HL-60 (cell line): Measurements from ENCODE around the gene GMPPA.

ENCODE experiments used
- DNase-seq, 2 experiments: peaks; one replicate each; pipeline ENCODE4 v3.0.0-alpha.2; 2010 to 2020; ENCODE audit warnings: low read depth in 1 of 2, low spot score in 1 of 2
- H3K27ac ChIP-seq: fragments of 250-450 bp; sonication (Bioruptor Pico); replicated peaks from 2 replicates; pipeline ENCODE4 v1.5.1; 2020; ENCODE audit warnings: mild to moderate bottlenecking, moderate library complexity
- H3K27me3 ChIP-seq: fragments of 250-450 bp; sonication (Bioruptor Pico); 2 replicates; pipeline ENCODE4 v1.5.1; 2021; ENCODE audit warnings: mild to moderate bottlenecking, moderate library complexity; ENCODE audit not compliant: insufficient read depth, poor library complexity, severe bottlenecking
- H3K4me3 ChIP-seq: replicated peaks from 2 replicates; pipeline ENCODE4 v1.5.1; 2011; ENCODE audit warnings: mild to moderate bottlenecking, control low read depth, low read length; ENCODE audit not compliant: insufficient read depth
- CTCF ChIP-seq: IDR thresholded peaks from one replicate; pipeline ENCODE4 v1.5.1; 2011; ENCODE audit warnings: low read length, control low read depth, inconsistent platforms; ENCODE audit not compliant: insufficient read depth
- GABPA ChIP-seq: IDR thresholded peaks from 2 replicates; pipeline ENCODE4 v1.6.1; 2012; ENCODE audit warnings: low read depth
- POLR2AphosphoS5 ChIP-seq: IDR thresholded peaks from 2 replicates; pipeline ENCODE4 v1.6.1; 2012; ENCODE audit warnings: low read depth
- SPI1 ChIP-seq: IDR thresholded peaks from 2 replicates; pipeline ENCODE4 v1.6.1; 2012; ENCODE audit warnings: low read depth, mild to moderate bottlenecking, borderline replicate concordance
- TF ChIP-seq, protein P1 (sequence below): IDR thresholded peaks from 2 replicates; pipeline ENCODE4 v1.6.1; 2012; ENCODE audit warnings: low read depth; ENCODE audit not compliant: insufficient replicate concordance

GMPPA gene

GRCh38 chr2:219516888-219517287 is 18.2 kb downstream of the GMPPA start:
- Histone ChIP-seq H3K27ac (no peak overlapping the region), H3K4me3 (no peak overlapping the region), H3K27me3 (peaks cover 79% of the 10 kb centered on the region)
- TF ChIP-seq GABPA, result no peak
- TF ChIP-seq CTCF, result no peak
- TF ChIP-seq SPI1, result no peak
- no peak for TF ChIP-seq POLR2AphosphoS5
- TF ChIP-seq, protein P1, sequence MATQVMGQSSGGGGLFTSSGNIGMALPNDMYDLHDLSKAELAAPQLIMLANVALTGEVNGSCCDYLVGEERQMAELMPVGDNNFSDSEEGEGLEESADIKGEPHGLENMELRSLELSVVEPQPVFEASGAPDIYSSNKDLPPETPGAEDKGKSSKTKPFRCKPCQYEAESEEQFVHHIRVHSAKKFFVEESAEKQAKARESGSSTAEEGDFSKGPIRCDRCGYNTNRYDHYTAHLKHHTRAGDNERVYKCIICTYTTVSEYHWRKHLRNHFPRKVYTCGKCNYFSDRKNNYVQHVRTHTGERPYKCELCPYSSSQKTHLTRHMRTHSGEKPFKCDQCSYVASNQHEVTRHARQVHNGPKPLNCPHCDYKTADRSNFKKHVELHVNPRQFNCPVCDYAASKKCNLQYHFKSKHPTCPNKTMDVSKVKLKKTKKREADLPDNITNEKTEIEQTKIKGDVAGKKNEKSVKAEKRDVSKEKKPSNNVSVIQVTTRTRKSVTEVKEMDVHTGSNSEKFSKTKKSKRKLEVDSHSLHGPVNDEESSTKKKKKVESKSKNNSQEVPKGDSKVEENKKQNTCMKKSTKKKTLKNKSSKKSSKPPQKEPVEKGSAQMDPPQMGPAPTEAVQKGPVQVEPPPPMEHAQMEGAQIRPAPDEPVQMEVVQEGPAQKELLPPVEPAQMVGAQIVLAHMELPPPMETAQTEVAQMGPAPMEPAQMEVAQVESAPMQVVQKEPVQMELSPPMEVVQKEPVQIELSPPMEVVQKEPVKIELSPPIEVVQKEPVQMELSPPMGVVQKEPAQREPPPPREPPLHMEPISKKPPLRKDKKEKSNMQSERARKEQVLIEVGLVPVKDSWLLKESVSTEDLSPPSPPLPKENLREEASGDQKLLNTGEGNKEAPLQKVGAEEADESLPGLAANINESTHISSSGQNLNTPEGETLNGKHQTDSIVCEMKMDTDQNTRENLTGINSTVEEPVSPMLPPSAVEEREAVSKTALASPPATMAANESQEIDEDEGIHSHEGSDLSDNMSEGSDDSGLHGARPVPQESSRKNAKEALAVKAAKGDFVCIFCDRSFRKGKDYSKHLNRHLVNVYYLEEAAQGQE, result no peak
- DNase-seq, result no peak

- no peak overlapping the region for H3K27ac ChIP-seq
- no peak overlapping the region for H3K4me3 ChIP-seq
- TF ChIP-seq POLR2AphosphoS5 (no peak), SPI1 (no peak), GABPA (no peak), CTCF (no peak)
- TF ChIP-seq, protein P1, result no peak
- DNase-seq, result no peak
- H3K27me3 ChIP-seq, result peaks cover 74% of the 10 kb centered on the region
Measured at GRCh38 chr2:219517954-219518778, 19.5 kb downstream of the GMPPA start.

GRCh38 chr2:219519526-219519916 is 20.8 kb downstream of the GMPPA start:
- DNase-seq, result no peak
- Histone ChIP-seq H3K4me3 (no peak overlapping the region), H3K27ac (no peak overlapping the region), H3K27me3 (peaks cover 75% of the 10 kb centered on the region)
- TF ChIP-seq SPI1 (no peak), GABPA (no peak), CTCF (no peak), POLR2AphosphoS5 (no peak)
- TF ChIP-seq, protein P1, result no peak
